ENCODE results near the gene USP19. TPM values are rescaled to one million over a fixed set of nuclear protein-coding genes. Genes with fewer than 3 reads are reported as not detected.

Gene USP19
- total RNA-seq, 6 donors from 2014 or later: 42.6 to 76.4 (median 57.2) TPM

GRCh38 chr3:49092938-49093852 lies 27.4 kb downstream of the USP19 start:
- Histone ChIP-seq H3K36me3 (peaks cover 5 to 27% (median 12%) of the 10 kb centered on the region in 4 donors), H3K27ac (peak overlapping the region; percentile 88 to 99 (median 94)), H3K4me3 (peak overlapping the region; percentile 69 to 96 (median 92)), H3K9me3 (no peaks in the 10 kb centered on the region), H3K27me3 (no peaks in the 10 kb centered on the region), H3K4me1 (peaks cover 35 to 51% (median 42%) of the 10 kb centered on the region in 4 donors)
- ATAC-seq (ENCODE audit: low FRiP score in 2 of 2): peak; percentile 15 to 77
- WGBS, 2 donors: 0 to 2% methylated on average over 11 to 17 of the region's 86 CpGs
- TF ChIP-seq CTCF (IDR thresholded peaks at IDR 0.05) (no peak), POLR2A (IDR thresholded peaks at IDR 0.05) (no peak), POLR2AphosphoS5 (IDR thresholded peaks at IDR 0.05) (peak; percentile 6 to 9)
- peak; percentile 77 to 97 for DNase-seq

- no peak overlapping the region for H3K27ac ChIP-seq
- H3K9me3 ChIP-seq: no peaks in the 10 kb centered on the region
- peaks cover 3 to 39% (median 19%) of the 10 kb centered on the region in 4 donors for H3K36me3 ChIP-seq
- H3K27me3 ChIP-seq: no peaks in the 10 kb centered on the region
- TF ChIP-seq POLR2AphosphoS5 (IDR thresholded peaks at IDR 0.05) (no peak), POLR2A (IDR thresholded peaks at IDR 0.05) (no peak), EP300 (IDR thresholded peaks at IDR 0.05) (no peak), CTCF (IDR thresholded peaks at IDR 0.05) (no peak)
- ATAC-seq (ENCODE audit: low FRiP score in 2 of 2): no peak
- no peaks in the 10 kb centered on the region for H3K4me1 ChIP-seq
- no peak overlapping the region for H3K4me3 ChIP-seq
- 94 to 95% methylated on average over 8 of the region's 8 CpGs for WGBS, 2 donors
- DNase-seq: no peak
Observed at GRCh38 chr3:49081429-49081828, 39.2 kb downstream of the USP19 start.

DNA sequence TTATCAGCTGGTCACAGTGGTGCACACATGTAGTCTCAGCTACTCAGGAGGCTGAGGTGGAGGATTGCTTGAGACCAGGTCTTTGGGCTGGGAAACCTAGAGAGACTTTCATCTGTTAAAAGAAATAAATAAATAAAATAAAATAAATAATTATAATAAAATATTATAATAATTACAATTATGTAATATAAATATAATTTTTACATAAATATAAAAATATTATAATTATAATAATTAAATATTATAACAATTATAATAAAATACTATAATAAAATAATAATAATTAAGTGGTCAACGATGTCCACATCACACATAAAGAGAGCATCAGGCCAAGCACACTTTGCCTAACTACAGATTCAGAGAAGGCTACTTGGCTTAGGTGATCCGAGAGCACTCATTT lies 41.4 kb downstream of the USP19 start:
- H3K4me1 ChIP-seq: no peaks in the 10 kb centered on the region
- no peak for TF ChIP-seq POLR2A (IDR thresholded peaks at IDR 0.05)
- TF ChIP-seq POLR2AphosphoS5 (IDR thresholded peaks at IDR 0.05): no peak
- DNase-seq (no peak), ATAC-seq (ENCODE audit: low FRiP score in 2 of 2) (no peak)
- H3K27me3 ChIP-seq: no peaks in the 10 kb centered on the region
- H3K36me3 ChIP-seq: peaks cover 8 to 51% (median 36%) of the 10 kb centered on the region in 4 donors
- no peak overlapping the region for H3K27ac ChIP-seq
- H3K4me3 ChIP-seq: no peak overlapping the region
- no peaks in the 10 kb centered on the region for H3K9me3 ChIP-seq
- 98% methylated on average over 2 of the region's 2 CpGs for WGBS, 2 donors

- Histone ChIP-seq H3K4me1 (no peaks in the 10 kb centered on the region), H3K27ac (no peak overlapping the region), H3K4me3 (no peak overlapping the region), H3K9me3 (no peaks in the 10 kb centered on the region), H3K27me3 (no peaks in the 10 kb centered on the region), H3K36me3 (peaks cover 14 to 73% (median 59%) of the 10 kb centered on the region in 4 donors)
- no peak for DNase-seq
- TF ChIP-seq CTCF (IDR thresholded peaks at IDR 0.05) (no peak), POLR2A (IDR thresholded peaks at IDR 0.05) (no peak), EP300 (IDR thresholded peaks at IDR 0.05) (no peak), POLR2AphosphoS5 (IDR thresholded peaks at IDR 0.05) (no peak)
- WGBS, 2 donors: 94% methylated on average over 4 of the region's 4 CpGs
- no peak for ATAC-seq (ENCODE audit: low FRiP score in 2 of 2)
Observed at GRCh38 chr3:49076646-49077045, 44.0 kb downstream of the USP19 start.

DNA sequence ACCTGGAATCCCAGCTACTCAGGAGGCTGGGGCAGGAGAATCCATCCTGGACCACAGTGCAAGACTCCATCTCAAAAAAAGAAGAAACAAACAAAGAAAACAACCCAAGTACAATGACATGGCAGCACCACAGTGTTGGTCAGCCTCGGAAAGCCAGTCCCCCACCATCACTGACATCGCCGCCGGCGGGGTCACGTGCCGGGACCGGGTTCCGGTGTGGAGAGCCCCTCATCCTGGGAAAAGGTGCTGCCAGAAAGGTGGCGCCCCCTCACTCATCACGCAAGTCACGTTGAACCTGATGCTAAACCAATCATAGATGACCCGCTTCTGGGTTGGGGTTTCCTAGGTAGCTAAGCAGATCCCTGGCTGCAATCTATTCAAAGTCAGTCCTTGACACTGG lies 44.5 kb downstream of the USP19 start:
- Histone ChIP-seq H3K36me3 (peaks cover 14 to 79% (median 64%) of the 10 kb centered on the region in 4 donors), H3K9me3 (no peaks in the 10 kb centered on the region), H3K4me3 (no peak overlapping the region), H3K27ac (no peak overlapping the region), H3K27me3 (no peaks in the 10 kb centered on the region), H3K4me1 (no peaks in the 10 kb centered on the region)
- ATAC-seq (ENCODE audit: low FRiP score in 2 of 2): no peak
- WGBS, 2 donors: 96 to 97% methylated on average over 13 of the region's 13 CpGs
- peak in 1 of 2 donors; percentile 67 for DNase-seq
- TF ChIP-seq POLR2A (IDR thresholded peaks at IDR 0.05) (no peak), CTCF (IDR thresholded peaks at IDR 0.05) (no peak), EP300 (IDR thresholded peaks at IDR 0.05) (no peak), POLR2AphosphoS5 (IDR thresholded peaks at IDR 0.05) (no peak)

Small RNA genes lying within 50 kb of the gene (small RNA-seq; reads per million reads assigned to genes)
- 0 reads per million in 4 donors for gene RN7SL182P

Other genes with a start within 250 kb of the USP19 start
- gene SLC25A20, start 221.9 kb downstream of the USP19 start, total RNA-seq: 10 to 100 TPM; 15.1 to 32.7 (median 19.2) TPM
- gene ARIH2, start 202.0 kb downstream of the USP19 start, total RNA-seq: 100 to 1,000 TPM in 2 of 6 donors, 10 to 100 TPM in 4; 81.2 to 190 (median 91.0) TPM
- gene P4HTM, start 130.6 kb downstream of the USP19 start, total RNA-seq: 100 to 1,000 TPM in 1 of 6 donors, 10 to 100 TPM in 5; 44.2 to 184 (median 69.9) TPM
- gene WDR6, start 113.4 kb downstream of the USP19 start, total RNA-seq: 100 to 1,000 TPM; 100 to 279 (median 123) TPM
- gene DALRD3, start 102.2 kb downstream of the USP19 start, total RNA-seq: 10 to 100 TPM; 28.5 to 67.1 (median 35.7) TPM
- gene NDUFAF3, start 98.7 kb downstream of the USP19 start, total RNA-seq: 100 to 1,000 TPM in 3 of 6 donors, 10 to 100 TPM in 3; 75.4 to 166 (median 101) TPM
- 100 to 1,000 TPM in 3 of 6 donors, 10 to 100 TPM in 3; 67.1 to 142 (median 97.3) TPM for gene IMPDH2, start 91.4 kb downstream of the USP19 start, total RNA-seq
- 100 to 1,000 TPM in 1 of 6 donors, 10 to 100 TPM in 5; 65.6 to 145 (median 74.2) TPM for gene QRICH1, start 26.8 kb downstream of the USP19 start, total RNA-seq
- gene QARS1, start 16.1 kb downstream of the USP19 start, total RNA-seq: 100 to 1,000 TPM; 143 to 256 (median 191) TPM
- gene LAMB2, start 12.2 kb upstream of the USP19 start, total RNA-seq: 100 to 1,000 TPM; 349 to 904 (median 555) TPM
- 10 to 100 TPM; 20.7 to 31.6 (median 26.0) TPM for gene CCDC71, start 45.5 kb upstream of the USP19 start, total RNA-seq
- 10 to 100 TPM; 21.9 to 60.8 (median 32.7) TPM for gene KLHDC8B, start 50.8 kb upstream of the USP19 start, total RNA-seq
- 10 to 100 TPM in 1 of 6 donors, 1 to 10 TPM in 5; 4.2 to 15.7 (median 7.1) TPM for gene C3orf62, start 156.4 kb upstream of the USP19 start, total RNA-seq
- gene USP4, start 219.2 kb upstream of the USP19 start, total RNA-seq: 100 to 1,000 TPM in 2 of 6 donors, 10 to 100 TPM in 4; 28.1 to 190 (median 66.9) TPM
- 100 to 1,000 TPM; 174 to 603 (median 445) TPM for gene GPX1, start 237.5 kb upstream of the USP19 start, total RNA-seq

All from upper lobe of left lung (tissue), 6 donors.